Measurements from ENCODE around the gene DHX35. TPM values are rescaled to one million over a fixed set of nuclear protein-coding genes. Genes with fewer than 3 reads are reported as not detected.

Gene DHX35
- total RNA-seq, 1 experiment from 2014 or later: 11.2 TPM

- H3K4me3 ChIP-seq (replicated peaks in 1 of 2; ENCODE audit: low read depth in 1 of 2, low read length in 2 of 2): no peak overlapping the region
- peaks cover 3 to 13% of the 10 kb centered on the region in 2 experiments; a peak in 1 of 4 replicates for H3K9me3 ChIP-seq (ENCODE audit: control insufficient read depth in 1 of 2, insufficient read depth in 1 of 2, low read depth in 1 of 2, low read length in 2 of 2)
- no TSS peak for BruUV-seq (replicated peaks)
- H3K79me2 ChIP-seq (ENCODE audit: insufficient read depth, low read length): no peaks in the 10 kb centered on the region
- POLR2A ChIA-PET: no interaction called here
- TF ChIP-seq ZBTB33 (IDR thresholded peaks at IDR 0.05; ENCODE audit: extremely low read depth, insufficient replicate concordance, low read length) (no peak), EZH2 (IDR thresholded peaks at IDR 0.05) (no peak), FOSL1 (IDR thresholded peaks at IDR 0.05; ENCODE audit: low read depth) (no peak), SIN3A (IDR thresholded peaks at IDR 0.05; ENCODE audit: low read depth) (no peak), SRF (IDR thresholded peaks at IDR 0.05; ENCODE audit: low read depth) (no peak), POLR2A (IDR thresholded peaks at IDR 0.05; ENCODE audit: borderline replicate concordance, extremely low read depth, insufficient read depth, insufficient read length) (no peak), CEBPB (IDR thresholded peaks at IDR 0.05; ENCODE audit: low read depth) (no peak), EGR1 (IDR thresholded peaks at IDR 0.05; ENCODE audit: low read depth) (no peak), REST (IDR thresholded peaks at IDR 0.05; ENCODE audit: low read depth) (no peak), ZNF274 (IDR thresholded peaks at IDR 0.05; ENCODE audit: low read depth, low read length) (no peak), MAX (IDR thresholded peaks at IDR 0.05) (no peak), SP1 (IDR thresholded peaks at IDR 0.05; ENCODE audit: low read depth) (no peak), RAD21 (IDR thresholded peaks at IDR 0.05; ENCODE audit: low read depth) (no peak), CTCF (IDR thresholded peaks at IDR 0.05 in 2 of 3, conservative IDR thresholded peaks at IDR 0.05 in 1 of 3; ENCODE audit: borderline replicate concordance in 1 of 3, insufficient read depth in 1 of 3, low read depth in 2 of 3, low read length in 2 of 3) (no peak), ZFX (IDR thresholded peaks at IDR 0.05) (no peak), JUND (IDR thresholded peaks at IDR 0.05) (no peak), YY1 (IDR thresholded peaks at IDR 0.05; ENCODE audit: extremely low read depth, insufficient replicate concordance, low read depth, low read length) (no peak), TCF7L2 (IDR thresholded peaks at IDR 0.05; ENCODE audit: borderline replicate concordance, extremely low read depth, insufficient read depth, insufficient read length) (no peak)
- TF ChIP-seq, protein P1, sequence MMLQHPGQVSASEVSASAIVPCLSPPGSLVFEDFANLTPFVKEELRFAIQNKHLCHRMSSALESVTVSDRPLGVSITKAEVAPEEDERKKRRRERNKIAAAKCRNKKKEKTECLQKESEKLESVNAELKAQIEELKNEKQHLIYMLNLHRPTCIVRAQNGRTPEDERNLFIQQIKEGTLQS (IDR thresholded peaks at IDR 0.05): no peak
- no peak overlapping the region for H3K4me2 ChIP-seq (ENCODE audit: low read length)
- H3K27me3 ChIP-seq (ENCODE audit: insufficient read depth, low read length): no peaks in the 10 kb centered on the region
- H2AFZ ChIP-seq (ENCODE audit: low read depth, low read length, poor library complexity, severe bottlenecking): no peak overlapping the region
- DNase-seq (ENCODE audit: low read depth, low spot score) (no peak), ATAC-seq (no peak)
- intact Hi-C loops (cut with micrococcal nuclease): no loop called here
- no peaks in the 10 kb centered on the region for H3K9me2 ChIP-seq (ENCODE audit: insufficient read depth)
- peaks cover 7 to 18% of the 10 kb centered on the region in 2 experiments; a peak in 3 of 4 replicates for H3K4me1 ChIP-seq (ENCODE audit: control insufficient read depth in 1 of 2, insufficient read depth in 2 of 2, low read length in 2 of 2)
- RAD21 ChIA-PET (ENCODE audit: low non-redundant PET in 1 of 2, low total read pairs in 2 of 2, uncharacterized antibody in 2 of 2, unreplicated experiment in 2 of 2): no interaction called here
- H3K9ac ChIP-seq (ENCODE audit: low read length): no peak overlapping the region
- no peaks in the 10 kb centered on the region for H4K20me1 ChIP-seq (ENCODE audit: insufficient read depth)
- CTCF ChIA-PET: no interaction called here
- H3K36me3 ChIP-seq (ENCODE audit: control insufficient read depth in 1 of 2, insufficient read depth in 2 of 2, low read length in 2 of 2): no peaks in the 10 kb centered on the region
- H3K27ac ChIP-seq (ENCODE audit: low read depth, low read length): no peak overlapping the region
Observed at GRCh38 chr20:39067526-39068216, 105.5 kb downstream of the DHX35 start.

Measured in HCT116 (cell line).